HG03066 (cell line): Measurements from ENCODE around the gene LGALS16.
"Not testable (repeated sequence)": the region's sequence is repeated elsewhere in the genome, so short reads cannot be mapped to it uniquely, and the experiment has no call there.

Experiments
- ATAC-seq: cut with Tn5 transposase; IDR thresholded peaks from one replicate; pipeline ENCODE4 v1.9.1; 2021; ENCODE audit warnings: low read depth; ENCODE audit not compliant: unreplicated experiment

The LGALS16 gene

DNA sequence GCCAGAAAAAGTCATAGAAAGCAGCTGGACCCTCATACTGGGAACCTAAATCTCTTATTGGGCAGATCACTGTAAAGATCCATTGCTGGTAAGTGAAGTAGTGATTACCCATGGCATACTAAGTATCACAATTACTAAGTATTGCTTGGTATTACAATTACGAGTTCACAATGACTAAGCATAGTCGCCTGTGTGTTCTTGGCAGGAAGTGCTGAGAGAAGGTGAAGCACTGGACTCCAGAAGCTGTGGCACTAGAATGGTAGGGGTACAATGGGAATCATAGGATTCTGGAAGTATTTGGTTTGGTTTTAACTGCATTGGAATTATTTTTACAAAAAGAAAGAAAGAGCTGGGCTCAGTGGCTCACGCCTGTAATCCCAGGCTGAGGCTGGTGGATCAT is 20.3 kb downstream of the LGALS16 start:
- ATAC-seq: no peak

DNA sequence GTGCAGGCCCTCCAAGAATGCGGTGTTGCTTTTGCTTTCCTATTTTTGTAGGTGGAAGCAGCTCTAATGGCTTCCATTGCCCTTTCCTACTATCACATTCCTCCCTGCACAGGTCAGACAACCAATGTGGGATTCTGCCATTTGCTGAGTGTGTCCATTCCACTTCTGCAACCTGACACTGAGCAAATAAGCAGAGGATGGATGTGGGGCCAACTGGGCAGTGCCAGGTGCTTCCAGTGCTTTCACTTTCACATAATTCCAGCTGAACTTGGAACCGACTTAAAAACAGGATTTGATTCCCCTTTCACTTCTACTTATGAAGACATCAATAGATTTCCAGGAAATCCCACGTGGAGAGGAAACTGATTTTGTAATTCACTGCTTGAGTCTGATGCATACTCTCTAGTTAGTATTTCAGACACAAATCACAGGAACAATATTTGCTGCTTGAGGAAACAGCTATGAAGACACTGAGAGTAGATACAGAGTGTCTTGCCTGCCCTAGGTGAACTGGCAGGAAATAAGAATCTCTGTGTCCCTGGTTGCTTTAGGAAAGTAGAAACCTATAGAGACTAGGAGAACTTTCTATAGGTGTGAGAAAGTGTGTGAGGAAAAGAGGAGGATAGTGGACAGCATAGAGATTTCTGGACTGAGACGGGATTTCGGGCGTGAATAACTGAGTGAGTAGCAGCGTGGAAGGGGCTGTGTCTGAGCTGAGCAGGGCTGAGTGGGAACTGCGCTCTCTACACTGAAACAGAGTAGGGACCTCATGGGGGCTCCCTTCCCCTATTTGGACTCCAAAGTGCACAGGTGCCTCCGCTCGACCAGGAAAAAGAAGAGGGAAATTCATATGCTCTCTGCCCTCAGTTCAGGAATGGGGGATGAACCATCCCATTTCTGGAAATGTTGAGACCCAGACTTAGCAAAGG is 22.5 kb downstream of the LGALS16 start:
- ATAC-seq: no peak

DNA sequence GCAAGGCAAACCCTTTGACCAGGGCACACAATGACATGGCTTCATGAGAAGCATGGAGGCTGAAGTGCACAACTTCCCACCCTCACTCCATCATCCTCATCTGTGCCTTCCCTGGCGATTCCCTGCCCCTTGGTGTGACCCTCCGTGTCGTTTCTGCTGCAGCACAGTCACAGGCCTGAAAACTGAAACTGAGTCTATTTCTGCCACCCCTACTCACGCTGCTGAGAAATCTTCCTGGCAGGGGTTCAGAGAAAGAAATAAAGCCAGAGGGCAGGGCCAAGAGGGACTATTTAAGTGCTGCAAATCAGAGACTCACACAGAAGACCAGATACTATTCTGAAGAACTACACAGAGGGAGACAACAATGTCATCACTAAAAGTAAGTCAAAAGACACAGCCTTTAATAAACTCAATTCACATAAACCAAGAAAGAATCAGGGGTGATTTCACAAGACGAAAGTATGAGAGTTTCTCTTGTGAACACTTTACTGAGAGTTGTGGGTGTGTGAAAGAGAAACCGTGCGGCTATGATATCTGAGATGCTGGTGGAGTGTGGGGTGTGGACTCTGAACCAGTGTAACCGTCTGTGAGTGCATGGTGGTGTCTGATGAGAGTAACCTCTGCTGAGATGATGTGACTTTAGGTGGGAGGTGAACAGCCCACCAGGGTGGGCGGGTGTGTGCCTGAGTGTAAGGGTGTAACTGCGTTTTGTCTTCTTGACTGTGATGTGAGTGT is 23.5 kb downstream of the LGALS16 start:
- no peak for ATAC-seq

DNA sequence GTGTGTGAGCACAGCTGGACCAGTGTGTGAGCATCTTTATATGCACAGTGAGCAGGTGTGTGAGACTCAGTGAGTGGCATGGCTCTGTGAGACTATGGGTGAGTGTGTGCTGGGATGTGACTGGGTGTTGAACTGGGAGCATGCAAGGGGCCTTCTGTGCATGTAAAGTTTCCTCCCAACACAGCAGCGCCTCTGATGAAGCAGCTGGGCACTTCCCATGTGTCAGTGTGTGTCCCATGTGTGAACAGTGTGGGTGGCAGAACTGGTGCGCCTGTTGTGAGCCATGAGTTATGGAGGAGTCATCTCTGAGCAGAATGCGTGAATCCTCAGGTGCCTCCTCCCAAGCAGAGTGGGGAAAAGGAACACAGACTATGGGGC is 24.1 kb downstream of the LGALS16 start:
- ATAC-seq: no peak

DNA sequence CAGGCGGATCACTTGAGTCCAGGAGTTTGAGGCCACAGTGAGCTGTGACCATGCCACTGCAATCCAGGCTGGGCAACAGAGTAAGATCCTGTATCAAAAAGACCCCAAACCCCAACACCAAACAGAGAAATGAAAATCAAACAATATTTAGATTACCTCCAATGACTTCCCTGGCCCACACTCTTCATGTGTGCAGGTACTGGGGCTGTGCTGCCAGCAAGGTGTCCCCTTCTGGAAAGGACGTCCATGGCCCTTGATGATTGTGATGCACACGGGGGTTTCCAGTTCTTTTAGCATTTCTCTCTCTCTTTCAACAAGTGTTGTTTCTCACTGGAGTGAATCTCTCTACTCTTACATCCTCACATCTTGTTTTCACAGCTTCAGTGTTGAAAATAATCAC is 24.9 kb downstream of the LGALS16 start:
- ATAC-seq: no peak

DNA sequence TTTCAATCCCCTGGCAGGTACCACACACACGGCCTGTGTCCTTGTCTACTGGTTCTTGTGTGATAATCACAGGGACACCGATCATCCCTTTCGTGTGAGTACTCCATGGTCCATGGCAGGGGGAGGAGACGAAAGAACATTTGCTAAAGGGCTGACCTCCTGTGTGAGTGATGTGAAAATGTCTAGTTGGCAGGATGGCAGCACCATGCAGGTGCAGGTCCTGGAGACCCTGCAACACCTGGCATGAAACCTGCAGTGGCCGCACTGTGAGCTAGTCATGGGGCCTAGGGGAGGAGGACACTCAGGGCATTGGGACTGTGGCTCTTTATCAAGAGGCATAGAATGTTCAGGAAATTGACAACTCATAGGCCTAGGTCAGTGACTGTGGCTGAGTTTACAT is 25.7 kb downstream of the LGALS16 start:
- no peak for ATAC-seq

DNA sequence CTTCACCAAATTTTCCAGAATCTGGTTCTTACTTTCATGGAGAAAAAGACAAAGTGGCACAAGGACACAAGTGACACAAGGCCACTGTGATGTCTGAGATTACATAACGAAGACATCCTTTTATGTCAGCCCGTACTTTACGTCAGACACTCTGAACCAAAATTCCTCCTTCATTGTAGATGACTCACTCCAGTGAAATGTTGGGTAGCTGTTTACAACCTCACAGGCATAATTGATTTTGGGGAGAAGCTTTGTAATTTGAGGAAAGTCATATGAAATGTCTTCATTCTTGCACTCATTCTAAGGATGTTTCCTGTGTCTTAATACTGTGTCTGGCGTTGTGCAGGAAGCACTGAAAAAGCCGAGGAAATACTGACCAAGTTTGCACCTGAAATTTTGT is 28.6 kb downstream of the LGALS16 start:
- no peak for ATAC-seq

DNA sequence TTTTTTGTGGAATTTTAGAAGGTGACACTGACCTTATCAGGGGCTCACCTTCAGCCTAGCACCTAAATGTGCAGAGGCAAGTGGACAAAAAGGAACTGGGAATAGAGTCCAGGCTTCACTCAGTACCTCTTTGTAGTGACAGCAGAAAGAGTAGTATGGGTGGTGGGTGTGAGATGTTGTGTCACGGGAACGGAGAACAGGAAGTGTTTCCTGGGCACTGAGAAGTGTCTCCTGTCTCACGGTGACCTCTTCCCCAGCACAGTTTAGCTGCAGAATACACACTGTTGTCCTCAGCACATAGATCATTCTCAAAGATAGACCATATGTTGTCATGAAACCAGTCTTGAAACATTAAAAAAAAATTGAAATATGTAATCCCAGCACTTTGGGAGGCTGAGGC is 31.0 kb downstream of the LGALS16 start:
- ATAC-seq: no peak

DNA sequence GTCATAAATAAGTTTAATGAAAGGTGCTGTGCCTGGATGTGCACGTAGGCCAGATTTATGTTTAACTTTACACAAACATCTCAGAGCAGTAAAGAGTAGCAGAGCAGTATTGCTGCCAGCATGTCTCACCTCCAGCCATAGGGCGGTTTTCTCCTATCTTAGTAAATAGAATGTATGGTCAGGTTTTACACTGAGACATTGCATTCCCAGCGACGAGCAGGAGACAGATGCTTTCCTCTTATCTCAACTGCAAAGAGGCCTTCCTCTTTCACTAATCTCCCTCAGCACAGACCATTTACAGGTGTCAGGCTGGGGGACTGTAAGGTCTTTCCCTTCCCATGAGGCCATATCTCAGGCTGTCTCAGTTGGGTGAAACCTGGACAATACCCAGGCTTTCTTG is 32.9 kb downstream of the LGALS16 start:
- ATAC-seq: not testable (repeated sequence)

DNA sequence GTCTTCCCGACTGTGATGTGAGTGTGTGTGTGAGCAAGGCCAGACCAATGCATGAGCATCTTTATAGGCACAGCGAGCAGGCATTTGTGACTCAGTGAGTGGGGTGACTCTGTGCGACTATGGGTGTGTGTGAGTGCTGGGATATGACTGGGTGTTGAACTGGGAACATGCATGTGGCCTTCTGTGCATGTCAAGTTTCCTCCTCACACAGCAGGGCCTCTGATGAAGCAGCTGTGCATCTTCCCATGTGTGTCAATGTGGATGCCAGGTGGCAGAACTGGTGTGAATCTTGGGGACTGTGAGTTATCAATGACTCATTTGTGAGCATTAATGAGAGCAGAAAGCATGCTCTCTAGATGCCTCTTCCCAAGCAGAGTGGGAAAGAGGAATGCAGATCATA is 36.5 kb downstream of the LGALS16 start:
- no peak for ATAC-seq

DNA sequence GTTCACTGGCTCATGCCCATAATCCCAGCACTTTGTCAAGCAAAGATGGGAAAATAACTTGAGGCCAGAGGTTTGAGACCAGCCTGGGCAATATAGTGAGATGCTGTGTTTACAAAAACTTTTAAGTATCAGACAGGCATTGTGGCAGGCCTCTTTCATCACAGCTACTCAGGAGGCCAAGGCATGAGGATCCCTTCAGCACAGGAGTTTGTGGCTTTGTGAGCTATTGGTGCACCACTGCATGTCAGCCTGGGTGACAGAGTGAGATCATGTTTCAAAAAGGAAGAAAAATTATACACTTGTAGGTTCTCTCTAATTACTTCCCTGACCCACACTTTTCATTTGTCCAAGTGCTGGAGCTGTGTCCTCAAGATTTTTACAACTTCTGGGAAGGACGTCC is 37.1 kb downstream of the LGALS16 start:
- ATAC-seq: no peak

DNA sequence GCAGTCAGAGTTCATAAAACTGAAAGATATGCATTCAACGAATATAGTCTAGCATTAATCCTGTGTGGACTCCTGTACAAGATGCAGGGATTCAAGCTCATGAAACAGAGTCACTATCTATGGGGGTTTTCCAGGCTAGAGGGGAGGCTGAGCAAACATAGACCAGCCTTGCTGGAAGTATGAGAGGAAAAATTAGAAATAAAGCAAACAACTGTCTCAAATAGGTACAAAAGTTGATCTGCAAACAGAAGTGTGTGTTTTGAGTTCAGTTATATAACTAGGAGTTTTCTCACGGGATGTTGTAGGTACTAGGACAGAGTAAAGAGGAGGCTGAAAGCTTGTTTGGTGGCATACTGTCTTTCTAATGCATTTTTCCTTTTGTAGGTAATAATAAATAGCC is 40.0 kb downstream of the LGALS16 start:
- no peak for ATAC-seq

DNA sequence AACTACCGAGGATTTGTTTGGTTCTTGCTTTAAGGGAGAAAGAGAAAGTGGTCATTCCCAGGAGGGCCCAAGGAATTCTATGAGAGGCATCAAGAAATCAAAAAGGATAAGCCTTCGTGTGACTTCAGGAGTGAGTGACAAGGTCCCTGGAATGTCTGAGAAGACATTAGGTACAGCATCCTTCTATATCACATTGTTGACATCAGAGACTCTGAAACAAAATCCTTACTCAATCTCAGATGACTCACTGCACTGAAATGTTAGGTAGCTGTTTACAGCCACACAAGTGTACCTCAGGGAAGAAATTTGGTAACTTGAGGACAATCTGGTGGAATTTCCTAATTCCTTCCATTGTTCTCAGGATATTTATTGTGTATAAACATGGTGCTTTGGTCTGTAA is 40.7 kb downstream of the LGALS16 start:
- ATAC-seq: no peak

DNA sequence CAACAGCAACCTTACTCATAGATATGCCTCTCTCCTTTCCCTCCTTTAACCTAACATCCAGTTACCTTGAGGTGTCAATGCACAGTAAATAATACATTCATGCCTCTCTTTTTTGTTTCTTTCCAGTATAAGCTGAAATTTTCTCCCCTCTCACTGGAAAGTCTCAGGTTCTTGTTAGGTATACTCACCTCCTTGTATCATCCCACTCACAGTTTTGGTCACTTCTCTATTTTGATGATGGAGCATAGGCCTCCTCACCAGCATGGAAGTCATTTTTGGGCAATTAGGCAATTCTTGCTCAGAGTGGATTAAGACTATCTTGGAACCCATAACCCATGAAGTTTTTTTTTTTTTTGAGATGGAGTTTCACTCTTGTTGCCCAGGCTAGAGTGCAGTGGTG is 42.8 kb downstream of the LGALS16 start:
- no peak for ATAC-seq

DNA sequence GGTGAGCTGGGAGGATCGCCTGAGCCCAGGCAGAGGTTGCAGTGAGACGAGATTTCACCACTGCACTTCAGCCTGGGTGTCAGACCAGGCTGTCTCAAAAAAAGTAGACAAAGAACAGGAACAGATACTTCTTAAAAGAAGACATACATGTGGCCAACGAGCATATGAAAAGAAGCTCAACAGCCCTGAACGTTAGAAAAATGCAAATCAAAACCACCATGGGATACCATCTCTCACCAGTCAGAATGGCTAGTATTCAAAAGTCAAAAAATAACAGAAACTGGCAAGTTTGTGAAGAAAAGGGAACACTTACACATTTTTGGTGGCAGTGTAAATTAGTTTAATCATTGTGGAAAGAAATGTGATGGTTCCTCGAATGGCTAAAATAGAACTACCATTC is 45.6 kb downstream of the LGALS16 start:
- ATAC-seq: no peak

DNA sequence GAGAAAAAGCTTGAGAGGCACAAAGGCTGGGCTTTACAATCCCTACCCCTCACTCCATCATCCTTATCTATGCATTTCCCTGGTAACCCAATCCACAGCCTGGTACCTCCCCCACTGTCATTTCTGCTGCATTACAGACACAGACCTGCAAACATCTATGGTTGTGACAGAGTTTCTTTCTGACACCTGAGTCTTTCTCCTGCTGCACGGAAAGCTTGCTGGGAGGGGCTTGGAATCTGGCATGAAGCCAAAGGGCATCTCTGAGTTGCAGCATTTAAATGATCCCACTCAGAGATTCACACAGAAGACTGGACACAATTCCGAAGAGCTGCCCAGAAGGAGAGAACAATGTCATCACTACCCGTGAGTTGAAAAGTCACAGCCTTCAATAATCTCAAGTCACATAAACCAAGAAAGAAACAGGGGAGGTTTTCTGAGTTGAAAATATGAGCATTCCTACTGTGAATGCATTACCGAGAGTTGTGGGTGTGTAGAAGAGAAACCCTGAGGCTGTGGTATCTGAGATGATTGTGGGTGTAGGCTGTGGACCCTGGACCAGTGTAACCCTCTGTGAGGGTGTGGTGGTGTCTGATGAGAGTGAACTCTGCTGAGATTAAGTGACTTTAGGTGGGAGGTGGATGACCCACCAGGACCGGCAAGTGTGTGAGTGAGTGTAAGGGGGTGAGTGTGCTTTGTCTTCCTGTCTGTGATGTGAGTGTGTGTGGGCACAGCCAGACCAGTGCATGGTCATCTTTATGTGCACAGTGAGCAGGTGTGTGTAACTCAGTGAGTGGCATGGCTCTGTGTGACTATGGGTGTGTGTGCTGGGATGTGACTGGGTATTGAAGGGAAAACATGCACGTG is 48.7 kb downstream of the LGALS16 start, which contains the start of gene LGALS14:
Gene LGALS14, plus strand, starts transcription at position 301 of the 864 bp plus-strand sequence. Its CDS starts 48 bp downstream, at position 349.
- ATAC-seq: no peak

DNA sequence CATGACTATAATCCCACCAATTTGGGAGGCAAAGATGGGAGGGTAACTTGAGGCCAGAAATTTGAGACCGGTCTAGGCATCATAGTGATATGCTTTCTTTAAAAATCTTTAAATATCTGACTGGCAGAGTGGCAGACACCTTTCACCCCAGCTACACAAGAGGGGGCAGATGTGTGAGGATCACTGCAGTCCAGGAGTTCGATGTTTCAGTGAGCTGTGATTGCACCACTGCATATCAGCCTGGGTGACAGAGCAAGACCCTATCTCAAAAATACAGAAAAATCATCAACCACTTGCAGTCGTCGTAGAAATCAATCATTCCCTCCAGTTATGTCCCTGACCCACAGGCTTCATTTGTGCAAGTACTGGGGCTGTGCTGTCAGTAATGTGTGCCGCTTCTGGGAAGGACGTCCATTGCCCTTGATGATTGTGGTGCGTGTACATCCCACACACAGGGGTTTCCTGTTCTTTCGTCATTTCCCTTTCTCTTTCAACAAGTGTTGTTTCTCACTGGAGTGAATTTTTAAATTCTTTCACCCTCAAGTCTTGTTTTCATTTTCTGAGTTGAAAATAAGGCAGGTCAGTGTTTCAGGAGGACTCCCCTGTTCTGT is 50.0 kb downstream of the LGALS16 start:
- no peak for ATAC-seq

DNA sequence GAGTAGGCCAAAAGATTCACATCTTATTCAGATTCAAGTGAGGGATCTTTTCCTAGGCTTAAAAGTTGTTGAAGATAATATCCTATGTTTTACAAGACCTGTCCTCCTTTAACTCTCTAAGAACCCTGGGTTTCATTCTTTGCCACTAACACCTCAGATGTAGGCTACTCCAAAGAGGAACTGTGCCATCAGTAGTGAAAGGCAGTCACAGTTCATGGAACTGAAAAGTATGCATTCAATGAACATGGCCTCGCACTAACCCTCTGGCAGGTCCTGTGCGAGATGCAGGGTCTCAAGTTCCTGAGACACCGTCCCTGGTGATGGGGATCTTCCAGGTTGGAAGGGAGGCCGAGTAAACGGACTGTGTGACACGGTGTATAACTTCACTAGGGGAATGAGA is 52.9 kb downstream of the LGALS16 start:
- ATAC-seq: no peak

DNA sequence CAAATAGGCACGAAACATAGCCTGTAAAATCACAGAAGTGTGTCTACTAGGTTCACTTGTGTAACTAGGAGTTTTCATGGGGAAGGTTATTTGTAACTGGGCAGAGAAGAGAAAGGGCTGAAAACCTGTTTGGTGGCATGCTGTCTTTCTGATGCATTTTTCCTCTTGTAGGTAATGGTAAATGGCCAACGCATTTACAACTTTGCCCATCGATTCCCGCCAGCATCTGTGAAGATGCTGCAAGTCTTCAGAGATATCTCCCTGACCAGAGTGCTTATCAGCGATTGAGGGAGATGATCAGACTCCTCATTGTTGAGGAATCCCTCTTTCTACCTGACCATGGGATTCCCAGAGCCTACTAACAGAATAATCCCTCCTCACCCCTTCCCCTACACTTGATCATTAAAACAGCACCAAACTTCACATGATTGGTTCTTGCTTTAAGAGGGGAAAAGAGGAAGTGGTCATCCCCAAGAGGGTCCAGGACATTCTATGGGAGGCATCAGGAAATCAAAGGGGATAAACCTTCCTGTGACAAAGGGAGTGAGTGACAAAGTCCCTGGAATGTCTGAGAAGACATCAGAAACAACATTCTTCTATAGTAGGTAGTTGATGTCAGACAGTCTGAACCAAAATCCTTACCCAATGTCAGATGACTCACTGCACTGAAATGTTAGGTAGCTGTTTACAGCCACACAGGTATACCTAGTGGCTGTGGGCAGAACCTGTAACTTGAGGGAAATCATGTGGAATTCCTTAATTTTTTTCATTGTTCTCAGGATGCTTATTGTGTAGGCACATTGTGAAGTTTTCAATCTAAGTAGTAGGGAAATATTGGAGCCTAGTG is 53.5 kb downstream of the LGALS16 start:
- no peak for ATAC-seq
